ENCODE data around the gene L3MBTL4. TPM values are rescaled to one million over a fixed set of nuclear protein-coding genes. Genes with fewer than 3 reads are reported as not detected.
"Not testable (repeated sequence)": the region's sequence is repeated elsewhere in the genome, so short reads cannot be mapped to it uniquely, and the experiment has no call there.

The L3MBTL4 gene
- total RNA-seq, 1 experiment from 2014 or later, result 2.1 TPM

- no peak overlapping the region for H3K4me3 Mint-ChIP-seq (ENCODE audit: low read depth, unreplicated experiment)
- no peak for DNase-seq
- no peak overlapping the region for H3K27ac Mint-ChIP-seq (ENCODE audit: unreplicated experiment)
- H3K36me3 Mint-ChIP-seq (ENCODE audit: insufficient read depth, unreplicated experiment), result no peaks in the 10 kb centered on the region
- no peak for TF ChIP-seq CTCF (IDR thresholded peaks at IDR 0.05; ENCODE audit: unreplicated experiment)
- H3K9me3 Mint-ChIP-seq (ENCODE audit: low read depth, unreplicated experiment), result peaks cover 7% of the 10 kb centered on the region
- CTCF ChIA-PET, result interaction anchor here (0.6 kb wide), 1 partner anchor 213 kb away, joined by 3 read pairs; no protein-coding TSS in a partner anchor
- no TSS peak for BruUV-seq (replicated peaks)
- H3K27me3 Mint-ChIP-seq (ENCODE audit: unreplicated experiment), result no peaks in the 10 kb centered on the region
- intact Hi-C loops (cut with micrococcal nuclease; ENCODE audit: unreplicated experiment), result no loop called here
- no peaks in the 10 kb centered on the region for H3K4me1 Mint-ChIP-seq (ENCODE audit: low read depth, unreplicated experiment)
Observed at GRCh38 chr18:6194640-6195039, 220.1 kb downstream of the L3MBTL4 start.

- H3K4me3 Mint-ChIP-seq (ENCODE audit: low read depth, unreplicated experiment); H3K4me1 Mint-ChIP-seq (ENCODE audit: low read depth, unreplicated experiment); intact Hi-C loops (cut with micrococcal nuclease; ENCODE audit: unreplicated experiment); BruUV-seq (replicated peaks); DNase-seq; H3K27ac Mint-ChIP-seq (ENCODE audit: unreplicated experiment); H3K27me3 Mint-ChIP-seq (ENCODE audit: unreplicated experiment); CTCF ChIA-PET; H3K36me3 Mint-ChIP-seq (ENCODE audit: insufficient read depth, unreplicated experiment): not testable (repeated sequence)
- peaks cover 17% of the 10 kb centered on the region for H3K9me3 Mint-ChIP-seq (ENCODE audit: low read depth, unreplicated experiment)
Observed at GRCh38 chr18:6185782-6186181, 228.9 kb downstream of the L3MBTL4 start.

- Mint-ChIP-seq H3K27ac (ENCODE audit: unreplicated experiment) (no peak overlapping the region), H3K36me3 (ENCODE audit: insufficient read depth, unreplicated experiment) (no peaks in the 10 kb centered on the region), H3K27me3 (ENCODE audit: unreplicated experiment) (no peaks in the 10 kb centered on the region), H3K9me3 (ENCODE audit: low read depth, unreplicated experiment) (peaks cover 3% of the 10 kb centered on the region), H3K4me1 (ENCODE audit: low read depth, unreplicated experiment) (no peaks in the 10 kb centered on the region), H3K4me3 (ENCODE audit: low read depth, unreplicated experiment) (no peak overlapping the region)
- TF ChIP-seq CTCF (IDR thresholded peaks at IDR 0.05; ENCODE audit: unreplicated experiment), result no peak
- no TSS peak for BruUV-seq (replicated peaks)
- DNase-seq, result no peak
- CTCF ChIA-PET, result no interaction called here
- intact Hi-C loops (cut with micrococcal nuclease; ENCODE audit: unreplicated experiment), result no loop called here
Observed at GRCh38 chr18:6174983-6175745, 239.5 kb downstream of the L3MBTL4 start.

GRCh38 chr18:6170604-6171003, 244.1 kb downstream of the L3MBTL4 start:
- intact Hi-C loops (cut with micrococcal nuclease; ENCODE audit: unreplicated experiment), result no loop called here
- no peak for TF ChIP-seq CTCF (IDR thresholded peaks at IDR 0.05; ENCODE audit: unreplicated experiment)
- no TSS peak for BruUV-seq (replicated peaks)
- no peak overlapping the region for H3K27ac Mint-ChIP-seq (ENCODE audit: unreplicated experiment)
- H3K36me3 Mint-ChIP-seq (ENCODE audit: insufficient read depth, unreplicated experiment), result no peaks in the 10 kb centered on the region
- H3K4me1 Mint-ChIP-seq (ENCODE audit: low read depth, unreplicated experiment), result no peaks in the 10 kb centered on the region
- peaks cover 9% of the 10 kb centered on the region for H3K9me3 Mint-ChIP-seq (ENCODE audit: low read depth, unreplicated experiment)
- DNase-seq, result no peak
- CTCF ChIA-PET, result no interaction called here
- H3K4me3 Mint-ChIP-seq (ENCODE audit: low read depth, unreplicated experiment), result no peak overlapping the region
- H3K27me3 Mint-ChIP-seq (ENCODE audit: unreplicated experiment), result no peaks in the 10 kb centered on the region

GRCh38 chr18:6161549-6161948, 253.2 kb downstream of the L3MBTL4 start:
- no peak for DNase-seq
- CTCF ChIA-PET, result no interaction called here
- Mint-ChIP-seq H3K27ac (ENCODE audit: unreplicated experiment) (no peak overlapping the region), H3K4me3 (ENCODE audit: low read depth, unreplicated experiment) (no peak overlapping the region), H3K27me3 (ENCODE audit: unreplicated experiment) (no peaks in the 10 kb centered on the region), H3K9me3 (ENCODE audit: low read depth, unreplicated experiment) (peaks cover 17% of the 10 kb centered on the region), H3K36me3 (ENCODE audit: insufficient read depth, unreplicated experiment) (no peaks in the 10 kb centered on the region), H3K4me1 (ENCODE audit: low read depth, unreplicated experiment) (no peaks in the 10 kb centered on the region)
- intact Hi-C loops (cut with micrococcal nuclease; ENCODE audit: unreplicated experiment), result no loop called here
- TF ChIP-seq CTCF (IDR thresholded peaks at IDR 0.05; ENCODE audit: unreplicated experiment), result no peak
- BruUV-seq (replicated peaks), result no TSS peak

Measured in Calu3 (cell line).